T47D (cell line): ENCODE results near the gene DNAH6.

Experiments
- DNase-seq, 2 experiments: peaks; one replicate each; pipeline versions ENCODE4 v3.0.0 to v3.0.0-alpha.2; 2011 to 2012; ENCODE audit warnings: low read depth in 1 of 2, low spot score in 1 of 2
- JUND ChIP-seq: IDR thresholded peaks from 2 replicates; pipeline ENCODE4 v1.6.1; 2012; ENCODE audit warnings: low read depth
- in situ Hi-C: cut with HindIII; loops from 2 replicates; pipeline ENCODE4 v1.10.0; 2016; ENCODE audit warnings: low sequenced_read_pairs, low pct_unique_long_range_greater_than_20kb

Gene DNAH6

DNA sequence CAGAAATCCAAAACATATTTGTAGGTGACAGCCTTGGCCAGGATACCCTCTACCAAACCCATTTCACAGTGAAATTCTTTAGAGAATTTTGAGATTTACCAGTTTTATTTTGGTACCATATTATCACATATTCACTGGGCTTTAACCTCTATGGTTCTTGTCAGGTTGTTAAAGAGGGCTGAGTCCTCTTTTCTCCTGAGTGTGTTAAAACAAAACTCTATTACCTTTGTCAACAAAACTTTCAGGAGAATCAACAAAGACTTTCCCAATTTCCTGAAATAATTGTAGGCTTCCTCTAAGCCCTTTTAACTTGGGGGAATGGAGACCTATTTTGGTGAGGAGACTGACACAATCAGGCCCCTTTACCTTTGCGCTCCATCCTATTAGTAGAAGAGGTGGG is 209.4 kb downstream of the DNAH6 start:
- no peak for DNase-seq
- TF ChIP-seq JUND, result no peak
- in situ Hi-C loops, result no loop called here

- DNase-seq, result no peak
- in situ Hi-C loops, result no loop called here
- TF ChIP-seq JUND, result no peak
Observed at GRCh38 chr2:84727315-84727714, 211.0 kb downstream of the DNAH6 start.

DNA sequence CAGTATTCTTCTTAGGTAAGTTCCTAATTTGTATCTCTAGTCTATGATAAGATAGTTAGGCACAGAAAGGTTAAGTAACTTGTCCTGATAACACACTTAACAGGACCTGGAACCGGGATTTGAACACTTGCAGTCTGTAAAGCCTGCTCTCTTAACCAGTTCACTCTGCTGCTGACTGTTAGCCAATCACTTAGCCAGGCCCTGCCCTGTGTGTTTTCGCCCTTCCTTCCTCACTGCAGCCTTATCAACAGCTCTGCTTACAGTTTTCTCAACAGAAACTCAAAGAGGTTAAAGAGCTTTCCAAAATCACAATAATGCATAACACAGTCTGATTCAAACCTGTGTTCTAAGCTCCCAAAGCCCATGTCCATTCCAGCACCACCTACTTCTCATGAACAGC is 212.9 kb downstream of the DNAH6 start:
- no peak for DNase-seq
- in situ Hi-C loops, result no loop called here
- TF ChIP-seq JUND, result no peak

DNA sequence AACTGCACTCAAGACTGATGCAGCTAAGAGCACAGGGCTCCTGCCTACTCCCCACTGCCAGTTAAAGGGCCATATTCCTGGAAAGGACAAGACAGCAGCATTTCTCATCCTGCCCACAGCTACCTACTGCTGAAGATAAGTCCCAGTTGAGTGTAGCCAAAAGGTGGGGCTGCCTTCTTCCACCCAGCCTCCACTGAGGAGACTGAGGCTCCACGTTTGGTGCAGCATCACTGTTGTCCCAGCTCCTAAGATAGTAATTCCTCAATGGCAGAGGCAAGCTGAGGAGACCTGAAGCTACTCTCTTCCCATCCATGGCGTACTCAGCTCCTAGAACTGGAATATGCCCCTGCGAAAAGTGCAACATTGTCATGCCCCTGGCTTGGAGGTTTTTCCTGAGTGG is 214.9 kb downstream of the DNAH6 start:
- in situ Hi-C loops, result no loop called here
- no peak for TF ChIP-seq JUND
- DNase-seq, result no peak

DNA sequence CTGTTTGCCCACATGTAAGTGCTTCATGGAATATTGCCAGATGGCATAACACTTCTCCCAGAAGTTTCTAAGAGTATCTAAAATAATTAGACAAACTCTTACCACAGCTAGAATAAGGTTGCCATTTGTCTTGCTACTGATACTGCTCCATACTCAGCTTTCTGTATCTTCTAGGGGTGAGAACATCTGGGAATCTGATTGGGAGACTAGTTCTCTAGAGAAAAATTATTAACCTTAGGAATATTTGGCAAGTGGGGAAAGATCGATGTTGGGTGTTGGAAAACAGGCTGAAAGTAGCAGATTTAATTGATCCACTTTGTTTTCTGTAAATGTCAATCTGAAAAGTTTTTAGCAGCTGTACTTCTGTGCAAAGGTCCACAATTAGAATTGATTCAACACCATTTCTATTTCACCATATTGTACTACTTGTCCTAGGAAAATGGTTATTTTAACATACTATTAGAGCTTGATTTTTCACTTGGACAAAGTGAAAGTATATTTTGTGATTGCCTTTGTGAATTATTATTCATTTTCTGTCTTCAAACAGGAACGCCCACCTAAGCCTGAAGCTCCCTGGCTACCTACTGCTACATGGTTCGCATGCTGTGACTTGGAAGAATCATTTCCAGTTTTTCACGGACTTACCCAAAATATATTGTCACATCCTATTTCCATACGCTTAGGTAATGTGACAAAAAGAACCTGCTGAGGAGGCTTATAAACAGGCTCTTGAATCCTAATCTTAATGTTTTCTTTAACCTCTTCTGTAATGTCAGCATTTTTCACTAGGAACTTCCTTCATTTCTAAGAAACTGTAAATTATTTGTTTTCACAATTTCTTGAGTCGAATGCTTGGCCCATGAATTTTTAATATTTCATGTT is 216.8 kb downstream of the DNAH6 start:
- no peak for TF ChIP-seq JUND
- in situ Hi-C loops, result no loop called here
- no peak for DNase-seq

GRCh38 chr2:84735389-84735788 is 219.1 kb downstream of the DNAH6 start:
- TF ChIP-seq JUND, result no peak
- in situ Hi-C loops, result no loop called here
- DNase-seq, result no peak

- peak in 1 of 2 experiments; percentile 26 for DNase-seq
- in situ Hi-C loops, result no loop called here
- no peak for TF ChIP-seq JUND
Observed at GRCh38 chr2:84741182-84741822, 225.0 kb downstream of the DNAH6 start.

DNA sequence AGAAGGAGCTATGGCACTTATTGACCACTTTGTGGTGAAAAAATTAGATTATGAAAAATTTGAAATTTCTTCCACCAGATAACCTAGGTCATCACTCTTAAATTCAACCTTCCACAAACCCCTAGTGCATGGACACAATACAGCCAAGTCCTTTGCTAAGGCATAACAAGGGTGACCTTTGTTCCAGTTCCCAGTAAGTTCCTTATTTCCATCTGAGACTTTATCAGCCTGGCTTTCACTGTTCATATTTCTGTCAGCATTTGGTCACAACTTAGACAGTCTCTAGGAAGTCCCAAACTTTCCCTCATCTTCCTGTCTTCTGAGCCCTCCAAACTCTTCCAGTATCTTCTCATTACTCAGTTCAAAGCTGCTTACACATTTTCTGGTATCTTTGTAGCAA is 232.0 kb downstream of the DNAH6 start:
- TF ChIP-seq JUND, result no peak
- in situ Hi-C loops, result no loop called here
- no peak for DNase-seq

- no peak for DNase-seq
- no peak for TF ChIP-seq JUND
- in situ Hi-C loops, result no loop called here
Observed at GRCh38 chr2:84749442-84749841, 233.1 kb downstream of the DNAH6 start.

- no peak for TF ChIP-seq JUND
- in situ Hi-C loops, result no loop called here
- DNase-seq, result no peak
Observed at GRCh38 chr2:84755096-84755495, 238.8 kb downstream of the DNAH6 start.

DNA sequence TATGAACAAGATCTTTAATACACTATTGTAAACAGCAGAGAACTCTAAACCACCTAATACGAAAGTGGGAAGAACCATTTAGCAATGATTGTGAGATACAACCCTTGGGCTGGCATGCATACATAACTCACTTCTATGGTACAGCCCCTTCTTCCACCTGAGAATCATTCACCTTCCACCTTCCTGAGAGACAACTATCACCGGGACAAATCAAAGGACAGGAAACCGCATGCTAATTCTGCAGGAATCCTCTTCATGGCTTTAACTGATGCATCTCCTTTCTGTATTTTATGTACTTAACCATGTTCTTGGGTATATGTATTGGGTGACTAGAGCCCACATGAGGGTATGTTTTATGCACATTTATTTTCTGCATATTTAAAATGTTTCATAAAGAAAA is 241.3 kb downstream of the DNAH6 start:
- DNase-seq, result no peak
- in situ Hi-C loops, result no loop called here

DNA sequence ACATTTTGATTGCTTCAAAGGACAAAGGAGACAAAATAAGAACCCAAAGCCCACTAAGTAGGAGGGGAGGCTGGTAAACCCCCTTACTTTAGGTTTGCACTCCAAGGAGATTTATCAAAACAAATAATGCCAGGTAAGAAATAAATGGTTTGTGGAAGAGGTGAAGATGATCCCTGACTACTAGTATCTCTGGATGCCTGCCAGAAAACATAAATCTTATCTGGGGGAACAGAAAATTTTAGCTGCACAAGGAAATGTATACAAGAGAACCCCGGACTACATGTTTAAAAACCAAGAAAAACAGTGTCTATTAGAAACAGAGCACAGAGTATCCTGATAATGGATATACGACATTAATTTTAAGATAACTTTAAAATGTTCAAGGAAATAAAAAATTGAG is 250.5 kb downstream of the DNAH6 start:
- no peak for DNase-seq
- in situ Hi-C loops, result no loop called here
- no peak for TF ChIP-seq JUND

More for the DNA sequence above, 241.3 kb downstream of the DNAH6 start:
- no peak for TF ChIP-seq JUND

DNA sequence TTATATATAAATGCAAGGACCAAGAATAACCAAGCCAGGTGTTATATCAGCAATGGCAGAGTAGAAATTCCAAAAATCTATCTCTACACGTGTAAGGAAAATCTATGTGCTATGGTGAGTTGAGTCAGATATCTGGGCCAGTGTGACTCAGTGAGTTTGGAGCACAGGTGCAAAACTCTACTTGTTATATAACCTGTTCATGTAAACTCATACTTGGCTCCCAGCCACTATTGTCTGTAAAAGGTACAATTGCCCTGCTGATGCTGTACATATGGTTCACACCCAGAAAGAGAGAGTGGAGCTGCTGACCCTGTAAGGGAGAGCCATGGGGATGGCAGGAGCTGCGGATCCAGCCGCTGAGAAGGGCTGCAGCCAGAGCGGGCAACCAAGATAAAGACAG is 252.5 kb downstream of the DNAH6 start:
- no peak for DNase-seq
- in situ Hi-C loops, result no loop called here

More for the DNA sequence above, 252.5 kb downstream of the DNAH6 start:
- TF ChIP-seq JUND, result no peak
